Measurements from ENCODE around the gene FRMD4B.

DNA sequence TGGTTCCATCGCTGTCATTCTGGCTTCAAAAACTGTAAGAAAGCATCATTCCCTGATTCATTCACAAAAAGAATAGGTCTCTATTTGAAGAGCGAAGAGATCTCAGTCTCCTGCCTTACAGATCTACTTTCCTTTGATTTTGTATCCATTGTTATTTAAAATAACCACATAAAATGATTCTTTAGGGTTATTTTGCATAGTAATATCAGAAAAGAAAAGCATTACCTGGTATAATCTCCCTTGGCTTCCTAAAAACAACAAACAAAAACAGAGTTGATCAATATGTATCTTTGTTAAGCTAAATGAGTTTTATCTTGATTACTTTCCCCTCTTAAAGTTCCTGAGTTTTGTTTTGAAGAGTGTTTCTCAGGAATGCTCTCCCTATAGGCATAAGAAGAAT, 136.9 kb downstream of the FRMD4B start:
- TF ChIP-seq CTCF (IDR thresholded peaks at IDR 0.05) (no peak), EZH2 (IDR thresholded peaks at IDR 0.05) (no peak)

Data from neural progenitor cell (in vitro differentiated cells).